GM19193 (cell line): Measurements from ENCODE around the gene EIF3J.

Source experiments
- POLR2A ChIP-seq: IDR thresholded peaks from 4 replicates; pipeline ENCODE4 v1.6.1; 2011; ENCODE audit not compliant: insufficient read depth, insufficient read length; ENCODE audit errors: extremely low read depth

EIF3J gene

DNA sequence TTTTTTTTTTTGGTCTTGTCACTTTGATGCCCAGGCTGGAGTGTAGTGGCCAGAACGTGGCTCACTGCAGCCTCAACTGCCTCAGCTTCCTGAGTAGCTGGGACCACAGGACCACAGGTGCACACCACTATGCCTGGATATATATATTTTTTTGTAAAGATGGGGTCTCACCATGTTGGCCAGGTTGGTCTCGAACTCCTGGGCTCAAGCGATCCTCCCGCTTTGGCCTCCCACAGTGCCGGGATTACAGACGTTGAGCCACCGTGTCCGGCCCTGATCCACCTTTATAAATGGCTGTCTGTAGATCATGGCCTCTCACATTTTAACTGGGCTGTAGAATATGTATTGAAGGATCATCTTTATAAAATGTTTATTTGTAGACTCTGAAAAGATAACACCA is 1.9 kb upstream of the EIF3J start:
- TF ChIP-seq POLR2A = no peak

GRCh38 chr15:44535523-44536301 is 1.2 kb upstream of the EIF3J start:
- TF ChIP-seq POLR2A = no peak

GRCh38 chr15:44536302-44536961 is 515 bp upstream of the EIF3J start:
- TF ChIP-seq POLR2A = peak; percentile 70

- no peak for TF ChIP-seq POLR2A
These were observed 841 bp downstream of the EIF3J start for GRCh38 chr15:44537735-44538240.

GRCh38 chr15:44541282-44541958 is 4.5 kb downstream of the EIF3J start:
- no peak for TF ChIP-seq POLR2A

GRCh38 chr15:44542596-44542995 is 5.6 kb downstream of the EIF3J start:
- no peak for TF ChIP-seq POLR2A

GRCh38 chr15:44545913-44546802 is 9.2 kb downstream of the EIF3J start:
- no peak for TF ChIP-seq POLR2A

DNA sequence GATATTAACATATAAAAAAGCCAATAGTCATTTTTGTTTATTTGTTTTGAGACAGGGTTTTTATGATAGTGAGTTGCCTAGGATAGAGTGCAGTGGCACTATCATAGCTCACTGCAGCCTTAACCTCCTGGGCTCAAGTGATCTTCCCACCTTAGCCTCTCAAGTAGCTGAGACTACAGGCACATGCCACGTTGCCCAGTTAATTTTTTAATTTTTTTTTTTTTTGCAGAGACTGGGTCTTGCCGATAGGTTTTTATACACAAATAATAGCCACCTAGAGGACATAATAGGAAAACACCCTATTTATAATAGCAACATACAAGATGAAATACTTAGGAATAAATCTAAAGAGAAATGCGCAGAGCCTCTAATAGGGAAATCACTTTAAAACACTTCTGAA is 13.3 kb downstream of the EIF3J start:
- no peak for TF ChIP-seq POLR2A

GRCh38 chr15:44550734-44551133 is 13.8 kb downstream of the EIF3J start:
- TF ChIP-seq POLR2A = no peak

GRCh38 chr15:44554934-44555723 is 18.2 kb downstream of the EIF3J start:
- no peak for TF ChIP-seq POLR2A

DNA sequence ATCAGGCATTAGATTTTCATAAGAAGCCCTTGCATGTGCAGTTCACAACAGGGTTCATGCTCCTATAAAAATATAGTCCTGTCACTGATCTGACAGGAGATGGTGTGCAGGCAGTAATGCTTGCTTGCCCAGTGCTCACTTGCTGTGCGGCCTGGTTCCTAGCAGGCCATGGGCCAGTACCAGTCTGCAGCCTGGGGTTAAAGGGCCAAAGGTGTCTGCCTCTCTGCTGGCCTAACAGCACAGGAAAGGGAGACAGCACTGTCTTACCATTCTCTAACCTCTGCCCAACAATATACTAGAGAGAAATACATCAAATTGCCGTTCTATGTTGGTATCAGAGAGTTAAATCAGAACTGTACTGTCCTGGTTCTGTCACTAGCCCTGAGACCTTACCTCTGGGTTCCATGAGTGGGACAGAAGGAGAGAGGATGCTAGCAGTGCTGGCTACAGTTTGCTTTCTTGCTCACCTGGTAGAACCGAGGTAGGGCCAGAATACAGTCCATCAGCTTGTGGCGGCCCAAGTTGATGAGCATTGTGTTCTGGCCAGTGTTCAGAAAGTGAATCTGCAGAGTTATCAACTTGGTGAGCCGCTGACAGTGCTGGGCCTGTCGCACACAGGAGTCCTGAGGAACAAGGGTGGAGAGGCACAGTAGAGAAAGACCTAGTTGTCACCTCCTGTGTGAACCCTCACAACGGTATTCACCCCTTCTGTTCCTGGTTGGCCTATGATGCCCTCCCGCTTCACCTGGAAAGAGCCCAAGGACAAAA is 28.6 kb downstream of the EIF3J start:
- peak; percentile 29 for TF ChIP-seq POLR2A

GRCh38 chr15:44566155-44566540 is 29.2 kb downstream of the EIF3J start:
- no peak for TF ChIP-seq POLR2A

DNA sequence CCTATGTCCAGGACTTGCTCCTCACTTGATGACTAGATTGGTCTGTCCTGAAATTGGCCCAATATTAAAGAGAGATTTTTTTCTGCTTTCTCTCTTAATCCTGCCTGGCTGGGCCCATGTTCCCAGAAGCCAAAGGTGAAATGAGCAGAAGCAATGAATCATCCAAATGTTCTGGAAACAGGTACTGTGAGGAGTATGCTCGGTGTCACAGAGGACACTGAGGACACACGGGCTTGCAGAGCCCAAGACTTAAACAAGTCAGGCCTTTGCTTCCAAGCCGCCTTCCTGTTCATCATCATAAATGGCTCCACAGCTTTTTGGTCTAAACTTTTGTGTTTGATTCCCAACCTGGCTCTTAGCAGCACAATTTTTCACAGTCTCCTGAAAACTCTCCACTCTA is 31.4 kb downstream of the EIF3J start:
- no peak for TF ChIP-seq POLR2A
